ENCODE data around the gene MLYCD.

- TF ChIP-seq CTCF (IDR thresholded peaks at IDR 0.05), result no peak
- no peak for TF ChIP-seq POLR2A (IDR thresholded peaks at IDR 0.05)
Observed at GRCh38 chr16:83940630-83941378, 41.9 kb downstream of the MLYCD start.
